Mesenchymal stem cell (in vitro differentiated cells and primary cell): ENCODE data around the gene ITGA1.
A peak's percentile ranks its signal among the peaks of the same experiment; 100 is the strongest.

Experiments used
- DNase-seq: peaks from one replicate; pipeline ENCODE4 v3.0.0-alpha.2; 2013
- H2AFZ ChIP-seq: one replicate; pipeline ENCODE4 v1.6.1; 2013; ENCODE audit warnings: low read depth, mild to moderate bottlenecking, control low read depth, inconsistent platforms, low read length, moderate library complexity
- H2AK5ac ChIP-seq: 2 replicates; pipeline ENCODE4 v1.6.1; 2013; ENCODE audit warnings: low read length, moderate library complexity, mild to moderate bottlenecking, inconsistent platforms; ENCODE audit not compliant: severe bottlenecking
- H2BK120ac ChIP-seq: one replicate; pipeline ENCODE4 v1.6.1; 2013; ENCODE audit warnings: low read depth, mild to moderate bottlenecking, inconsistent platforms, low read length, moderate library complexity
- H2BK12ac ChIP-seq, 2 experiments: one replicate each; pipeline ENCODE4 v1.6.1; 2013; ENCODE audit warnings: inconsistent platforms in 2 of 2, low read length in 2 of 2, mild to moderate bottlenecking in 2 of 2, moderate library complexity in 2 of 2, control low read depth in 1 of 2
- H2BK15ac ChIP-seq: one replicate; pipeline ENCODE4 v1.6.1; 2013; ENCODE audit warnings: mild to moderate bottlenecking, low read depth, inconsistent platforms; ENCODE audit not compliant: poor library complexity, severe bottlenecking
- H2BK5ac ChIP-seq: 2 replicates; pipeline ENCODE4 v1.6.1; 2013; ENCODE audit warnings: low read depth, mild to moderate bottlenecking, low read length, control low read depth, inconsistent platforms; ENCODE audit not compliant: poor library complexity, severe bottlenecking
- H3K14ac ChIP-seq, 2 experiments: one replicate each; pipeline ENCODE4 v1.6.1; 2013; ENCODE audit warnings: inconsistent platforms in 2 of 2, low read length in 2 of 2, control low read depth in 1 of 2, mild to moderate bottlenecking in 1 of 2, moderate library complexity in 1 of 2
- H3K18ac ChIP-seq, 2 experiments: one replicate each; pipeline ENCODE4 v1.6.1; 2013; ENCODE audit warnings: inconsistent platforms in 2 of 2, low read length in 2 of 2, control low read depth in 1 of 2, low read depth in 1 of 2, mild to moderate bottlenecking in 1 of 2
- H3K23ac ChIP-seq, 2 experiments: one replicate each; pipeline ENCODE4 v1.6.1; 2013; ENCODE audit warnings: inconsistent platforms in 2 of 2, low read length in 2 of 2, mild to moderate bottlenecking in 2 of 2, moderate library complexity in 2 of 2, control low read depth in 1 of 2
- H3K27ac ChIP-seq: 2 replicates; pipeline ENCODE4 v1.5.1; 2013; ENCODE audit warnings: mild to moderate bottlenecking, moderate library complexity, low read length, control low read depth, inconsistent platforms; ENCODE audit not compliant: poor library complexity, severe bottlenecking
- H3K27me3 ChIP-seq, 2 experiments: 2 replicates each; pipeline versions ENCODE4 v1.6.1 to v1.7.0; 2013; ENCODE audit warnings: low read length in 2 of 2, mild to moderate bottlenecking in 2 of 2, moderate library complexity in 2 of 2, control low read depth in 1 of 2, inconsistent platforms in 1 of 2; ENCODE audit not compliant: control insufficient read depth in 1 of 2, insufficient read depth in 1 of 2
- H3K36me3 ChIP-seq, 2 experiments: 2 replicates each; pipeline versions ENCODE4 v1.6.1 to v1.7.0; 2013; ENCODE audit warnings: low read length in 2 of 2, control low read depth in 1 of 2, inconsistent platforms in 1 of 2, low read depth in 1 of 2, mild to moderate bottlenecking in 1 of 2; ENCODE audit not compliant: insufficient read depth in 2 of 2, control insufficient read depth in 1 of 2
- H3K4ac ChIP-seq, 2 experiments: one replicate each; pipeline ENCODE4 v1.6.1; 2013; ENCODE audit warnings: inconsistent platforms in 2 of 2, low read length in 2 of 2, mild to moderate bottlenecking in 2 of 2, moderate library complexity in 2 of 2, control low read depth in 1 of 2, low read depth in 1 of 2
- H3K4me1 ChIP-seq: 2 replicates; pipeline ENCODE4 v1.6.1; 2013; ENCODE audit warnings: low read depth, low read length, control low read depth; ENCODE audit not compliant: control insufficient read depth, insufficient read depth
- H3K4me2 ChIP-seq: 2 replicates; pipeline ENCODE4 v1.6.1; 2013; ENCODE audit warnings: low read length, mild to moderate bottlenecking, inconsistent platforms; ENCODE audit not compliant: poor library complexity, severe bottlenecking
- H3K4me3 ChIP-seq, 2 experiments: 2 replicates each; pipeline versions ENCODE4 v1.5.1 to v1.7.0; 2013; ENCODE audit warnings: low read length in 2 of 2, mild to moderate bottlenecking in 2 of 2, control low read depth in 1 of 2, low read depth in 1 of 2; ENCODE audit not compliant: insufficient read depth in 1 of 2
- H3K79me1 ChIP-seq: replicated peaks from 2 replicates; pipeline ENCODE4 v1.6.1; 2013; ENCODE audit warnings: mild to moderate bottlenecking, control low read depth, low read length, inconsistent platforms; ENCODE audit not compliant: poor library complexity, severe bottlenecking
- H3K9ac ChIP-seq: 2 replicates; pipeline ENCODE4 v1.7.0; 2013; ENCODE audit warnings: mild to moderate bottlenecking, low read length, moderate library complexity
- H3K9me3 ChIP-seq: 2 replicates; pipeline ENCODE4 v1.7.0; 2013; ENCODE audit warnings: mild to moderate bottlenecking, low read length; ENCODE audit not compliant: control insufficient read depth
- H4K8ac ChIP-seq: one replicate; pipeline ENCODE4 v1.6.1; 2013; ENCODE audit warnings: inconsistent platforms, mild to moderate bottlenecking, low read length, moderate library complexity
- H4K91ac ChIP-seq: one replicate; pipeline ENCODE4 v1.6.1; 2013; ENCODE audit warnings: mild to moderate bottlenecking, low read length, inconsistent platforms
- WGBS: methylation state at CpG from one replicate; pipeline ENCODE4 v1.1.7; 2013; ENCODE audit warnings: mixed read lengths; 5-methylcytosine and 5-hydroxymethylcytosine counted together

The ITGA1 gene

GRCh38 chr5:52909192-52909591, 121.5 kb downstream of the ITGA1 start:
- Histone ChIP-seq H3K9me3 (no peaks in the 10 kb centered on the region), H2AFZ (no peak overlapping the region), H3K23ac (no peak overlapping the region), H3K27me3 (no peaks in the 10 kb centered on the region), H3K4me1 (no peaks in the 10 kb centered on the region), H3K27ac (no peak overlapping the region), H2AK5ac (no peak overlapping the region), H3K4ac (no peak overlapping the region), H2BK5ac (no peak overlapping the region), H3K18ac (no peak overlapping the region), H4K8ac (no peak overlapping the region), H4K91ac (no peak overlapping the region), H3K14ac (no peak overlapping the region), H2BK12ac (no peak overlapping the region), H3K36me3 (no peaks in the 10 kb centered on the region), H3K79me1 (no peaks in the 10 kb centered on the region), H2BK15ac (no peak overlapping the region), H3K4me3 (no peak overlapping the region), H3K9ac (no peak overlapping the region), H3K4me2 (no peak overlapping the region), H2BK120ac (no peak overlapping the region)
- 27% methylated on average over 1 of the region's 1 CpG for WGBS
- DNase-seq = peak; percentile 41

- Histone ChIP-seq H3K9ac (peak overlapping the region; percentile 49), H3K4me1 (no peaks in the 10 kb centered on the region), H3K9me3 (no peaks in the 10 kb centered on the region), H4K8ac (no peak overlapping the region), H3K18ac (no peak overlapping the region), H2AK5ac (no peak overlapping the region), H3K14ac (no peak overlapping the region), H3K79me1 (no peaks in the 10 kb centered on the region), H3K23ac (no peak overlapping the region), H3K27ac (no peak overlapping the region), H3K36me3 (no peaks in the 10 kb centered on the region), H3K4ac (no peak overlapping the region), H2BK5ac (no peak overlapping the region), H3K4me3 (peak overlapping the region in 1 of 2 experiments; percentile 27), H4K91ac (no peak overlapping the region), H2BK15ac (no peak overlapping the region), H2BK120ac (no peak overlapping the region), H3K27me3 (no peaks in the 10 kb centered on the region), H2BK12ac (no peak overlapping the region), H2AFZ (no peak overlapping the region), H3K4me2 (no peak overlapping the region)
- peak; percentile 43 for DNase-seq
- WGBS = 71% methylated on average over 7 of the region's 8 CpGs
These were observed 122.4 kb downstream of the ITGA1 start for GRCh38 chr5:52910071-52910470.

DNA sequence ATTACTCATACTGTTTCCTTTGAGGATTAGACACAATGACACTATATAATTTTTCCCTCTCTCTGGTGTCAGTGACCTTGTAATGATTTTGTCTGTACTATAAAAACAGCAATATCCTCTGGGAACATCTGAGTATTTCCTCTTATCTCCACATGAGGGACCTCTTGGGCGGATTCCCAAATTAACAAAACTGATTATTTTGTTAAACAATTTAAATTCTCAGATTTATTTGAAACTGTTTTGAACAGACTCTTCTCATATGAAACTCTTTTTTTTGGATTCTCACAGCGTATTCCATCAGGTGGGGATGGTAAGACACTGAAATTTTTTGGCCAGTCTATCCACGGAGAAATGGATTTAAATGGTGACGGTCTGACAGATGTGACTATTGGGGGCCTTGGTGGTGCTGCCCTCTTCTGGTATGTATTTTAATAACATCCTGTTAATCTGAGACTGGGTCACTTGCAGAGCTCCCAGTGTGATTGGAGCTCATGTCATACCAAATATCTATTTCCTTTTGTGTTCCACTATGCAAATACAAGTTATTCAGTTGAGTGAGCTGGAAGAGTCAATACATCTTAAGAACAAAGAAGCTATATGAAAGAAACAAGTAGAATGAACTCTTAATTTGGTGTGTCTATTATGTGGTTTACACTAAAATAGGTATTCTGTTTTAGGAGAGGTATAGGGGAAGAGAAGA, 127.6 kb downstream of the ITGA1 start:
- Histone ChIP-seq H3K4me3 (peak overlapping the region in 1 of 2 experiments; percentile 71), H2AFZ (no peak overlapping the region), H3K4me2 (peak overlapping the region; percentile 58), H2BK120ac (no peak overlapping the region), H3K27me3 (no peaks in the 10 kb centered on the region), H2BK15ac (no peak overlapping the region), H2BK12ac (no peak overlapping the region), H3K9me3 (no peaks in the 10 kb centered on the region), H3K14ac (no peak overlapping the region), H3K9ac (peak overlapping the region; percentile 71), H3K27ac (no peak overlapping the region), H3K23ac (no peak overlapping the region), H3K79me1 (no peaks in the 10 kb centered on the region), H2BK5ac (no peak overlapping the region), H3K4ac (no peak overlapping the region), H4K8ac (no peak overlapping the region), H3K36me3 (no peaks in the 10 kb centered on the region), H3K4me1 (no peaks in the 10 kb centered on the region), H4K91ac (no peak overlapping the region), H3K18ac (no peak overlapping the region), H2AK5ac (no peak overlapping the region)
- WGBS = 2% methylated on average over 3 of the region's 4 CpGs
- peak; percentile 83 for DNase-seq

GRCh38 chr5:52920929-52921328, 133.2 kb downstream of the ITGA1 start:
- Histone ChIP-seq H3K4ac (no peak overlapping the region), H3K4me3 (no peak overlapping the region), H3K18ac (no peak overlapping the region), H3K27me3 (no peaks in the 10 kb centered on the region), H3K4me1 (no peaks in the 10 kb centered on the region), H3K27ac (no peak overlapping the region), H3K9me3 (no peaks in the 10 kb centered on the region), H2BK5ac (no peak overlapping the region), H2AFZ (no peak overlapping the region), H2BK12ac (no peak overlapping the region), H3K23ac (no peak overlapping the region), H4K91ac (no peak overlapping the region), H3K79me1 (no peaks in the 10 kb centered on the region), H3K14ac (no peak overlapping the region), H2BK15ac (no peak overlapping the region), H2BK120ac (no peak overlapping the region), H2AK5ac (no peak overlapping the region), H3K4me2 (no peak overlapping the region), H3K36me3 (no peaks in the 10 kb centered on the region), H4K8ac (no peak overlapping the region), H3K9ac (no peak overlapping the region)
- no peak for DNase-seq
- WGBS = 98% methylated on average over 1 of the region's 2 CpGs
